ENCODE measurements around the gene PCDHGC5.

DNA sequence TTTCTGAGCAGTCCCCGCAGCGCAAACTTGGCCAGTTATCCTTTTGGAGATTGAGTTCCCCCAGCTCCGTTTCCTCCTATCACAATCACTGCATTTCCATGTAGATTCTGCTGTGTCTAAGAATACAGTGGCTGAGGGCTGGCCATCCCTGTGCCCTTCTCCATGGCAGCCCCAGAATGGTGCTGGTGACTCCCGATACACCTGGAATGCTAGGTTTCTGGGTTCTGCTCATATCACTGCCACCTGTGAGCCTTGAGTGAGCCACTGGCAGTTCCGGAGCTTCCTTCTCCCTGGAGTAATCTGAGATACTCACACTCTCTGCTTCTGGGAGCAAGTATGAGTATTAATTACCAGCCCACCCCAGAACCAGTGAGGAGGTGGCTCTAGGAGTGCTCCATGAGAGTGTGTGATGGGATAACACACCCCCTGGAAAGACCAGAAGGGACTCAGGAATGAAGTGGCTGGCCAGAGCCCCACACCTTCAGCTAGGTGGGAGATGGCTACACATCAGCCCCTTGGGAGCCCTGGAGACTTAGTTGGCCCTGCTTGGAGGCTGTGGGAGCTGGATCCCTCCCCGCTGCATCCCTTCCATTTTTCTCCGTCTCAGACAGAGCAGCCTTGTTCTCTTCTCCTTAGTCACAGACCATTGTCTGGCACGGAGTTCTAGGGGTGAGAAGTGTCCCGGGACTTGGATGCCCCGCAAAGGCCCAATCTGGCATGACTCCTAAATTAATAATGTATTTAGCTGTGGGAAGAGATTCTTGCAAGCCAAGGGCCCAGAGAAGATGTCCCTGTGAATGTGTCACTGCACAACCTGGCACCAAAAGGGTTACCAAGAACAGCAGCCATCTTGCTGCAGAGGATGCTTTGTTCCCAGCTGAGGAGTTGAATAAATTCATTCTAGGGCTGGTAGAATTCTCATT lies 4.9 kb downstream of the PCDHGC5 start:
- TF ChIP-seq, protein P1, sequence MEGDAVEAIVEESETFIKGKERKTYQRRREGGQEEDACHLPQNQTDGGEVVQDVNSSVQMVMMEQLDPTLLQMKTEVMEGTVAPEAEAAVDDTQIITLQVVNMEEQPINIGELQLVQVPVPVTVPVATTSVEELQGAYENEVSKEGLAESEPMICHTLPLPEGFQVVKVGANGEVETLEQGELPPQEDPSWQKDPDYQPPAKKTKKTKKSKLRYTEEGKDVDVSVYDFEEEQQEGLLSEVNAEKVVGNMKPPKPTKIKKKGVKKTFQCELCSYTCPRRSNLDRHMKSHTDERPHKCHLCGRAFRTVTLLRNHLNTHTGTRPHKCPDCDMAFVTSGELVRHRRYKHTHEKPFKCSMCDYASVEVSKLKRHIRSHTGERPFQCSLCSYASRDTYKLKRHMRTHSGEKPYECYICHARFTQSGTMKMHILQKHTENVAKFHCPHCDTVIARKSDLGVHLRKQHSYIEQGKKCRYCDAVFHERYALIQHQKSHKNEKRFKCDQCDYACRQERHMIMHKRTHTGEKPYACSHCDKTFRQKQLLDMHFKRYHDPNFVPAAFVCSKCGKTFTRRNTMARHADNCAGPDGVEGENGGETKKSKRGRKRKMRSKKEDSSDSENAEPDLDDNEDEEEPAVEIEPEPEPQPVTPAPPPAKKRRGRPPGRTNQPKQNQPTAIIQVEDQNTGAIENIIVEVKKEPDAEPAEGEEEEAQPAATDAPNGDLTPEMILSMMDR (IDR thresholded peaks at IDR 0.05): no peak
- TF ChIP-seq EP300 (IDR thresholded peaks at IDR 0.05; ENCODE audit: low read depth): no peak
